Loucy (cell line): ENCODE measurements around the gene SPDYC.

ENCODE experiments used
- EZH2phosphoT487 ChIP-seq: fragments of 200-600 bp; IDR thresholded peaks from 2 replicates; pipeline ENCODE4 v1.6.1; 2018; ENCODE audit warnings: antibody characterized with exemption, mild to moderate bottlenecking, moderate library complexity, borderline replicate concordance
- TF ChIP-seq, protein P1 (sequence below): fragments of 200-600 bp; sonication (generic); conservative IDR thresholded peaks from 2 replicates; pipeline ENCODE4 v1.5.1; 2014; ENCODE audit warnings: mild to moderate bottlenecking, antibody characterized with exemption, low read length

DNA sequence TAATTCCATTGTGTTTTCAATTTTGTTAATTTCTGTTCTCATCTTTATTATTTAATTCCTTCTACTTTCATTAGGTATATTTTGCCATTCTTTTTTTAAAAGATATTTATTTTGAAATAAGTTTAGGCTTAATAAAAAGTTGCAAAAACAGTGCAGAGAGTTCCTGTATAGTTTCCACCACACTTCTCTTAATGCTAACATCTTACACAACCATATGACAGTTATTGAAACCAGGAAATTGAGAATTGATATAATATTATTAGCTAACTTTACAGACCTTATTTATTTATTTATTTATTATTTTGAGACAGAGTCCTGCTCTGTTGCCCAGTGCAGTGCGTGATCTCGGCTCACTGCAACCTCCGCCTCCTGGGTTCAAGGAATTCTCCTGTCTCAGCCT, 13.8 kb upstream of the SPDYC start:
- TF ChIP-seq, protein P1, sequence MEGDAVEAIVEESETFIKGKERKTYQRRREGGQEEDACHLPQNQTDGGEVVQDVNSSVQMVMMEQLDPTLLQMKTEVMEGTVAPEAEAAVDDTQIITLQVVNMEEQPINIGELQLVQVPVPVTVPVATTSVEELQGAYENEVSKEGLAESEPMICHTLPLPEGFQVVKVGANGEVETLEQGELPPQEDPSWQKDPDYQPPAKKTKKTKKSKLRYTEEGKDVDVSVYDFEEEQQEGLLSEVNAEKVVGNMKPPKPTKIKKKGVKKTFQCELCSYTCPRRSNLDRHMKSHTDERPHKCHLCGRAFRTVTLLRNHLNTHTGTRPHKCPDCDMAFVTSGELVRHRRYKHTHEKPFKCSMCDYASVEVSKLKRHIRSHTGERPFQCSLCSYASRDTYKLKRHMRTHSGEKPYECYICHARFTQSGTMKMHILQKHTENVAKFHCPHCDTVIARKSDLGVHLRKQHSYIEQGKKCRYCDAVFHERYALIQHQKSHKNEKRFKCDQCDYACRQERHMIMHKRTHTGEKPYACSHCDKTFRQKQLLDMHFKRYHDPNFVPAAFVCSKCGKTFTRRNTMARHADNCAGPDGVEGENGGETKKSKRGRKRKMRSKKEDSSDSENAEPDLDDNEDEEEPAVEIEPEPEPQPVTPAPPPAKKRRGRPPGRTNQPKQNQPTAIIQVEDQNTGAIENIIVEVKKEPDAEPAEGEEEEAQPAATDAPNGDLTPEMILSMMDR = no peak
- TF ChIP-seq EZH2phosphoT487 = no peak
